ENCODE data around the gene GALNT2. TPM values are rescaled to one million over a fixed set of nuclear protein-coding genes. Genes with fewer than 3 reads are reported as not detected.

GALNT2 gene
- total and polyA plus RNA-seq, 2 of the 13 experiments (the other 11 are each of a cell fraction or from before 2014, with no cell fraction given): 39.3 to 39.6 TPM

- H3K9ac ChIP-seq (ENCODE audit: insufficient read depth, low read depth, low read length): no peak overlapping the region
- H3K4me2 ChIP-seq (ENCODE audit: low read depth, low read length): no peak overlapping the region
- POLR2A ChIA-PET: no interaction called here
- H3K4me3 ChIP-seq (replicated peaks in 1 of 3; ENCODE audit: insufficient read depth in 1 of 3, low read depth in 2 of 3, low read length in 3 of 3): no peak overlapping the region
- H3K27ac ChIP-seq (ENCODE audit: extremely low read length, insufficient read depth, low read length): no peak overlapping the region
- intact Hi-C loops (cut with micrococcal nuclease; ENCODE audit: unreplicated experiment) (no loop called here), in situ Hi-C loops (cut with HindIII; ENCODE audit: extremely low pct_ligation_motif_present, low pct_unique_long_range_greater_than_20kb) (no loop called here)
- ATAC-seq: no peak
- no peaks in the 10 kb centered on the region for H3K79me2 ChIP-seq (ENCODE audit: insufficient read depth, low read length)
- H3K4me1 ChIP-seq (ENCODE audit: insufficient read depth, low read length): 0 out of 2 replicates have a peak, but pooled peaks cover 6% of the 10 kb centered on the region
- H3K9me3 ChIP-seq (ENCODE audit: low read length): no peaks in the 10 kb centered on the region
- FAIRE-seq: no peak
- no peaks in the 10 kb centered on the region for H4K20me1 ChIP-seq (ENCODE audit: insufficient read depth, low read length)
- H3K27me3 ChIP-seq (ENCODE audit: control insufficient read depth in 1 of 2, insufficient read depth in 2 of 2, low read length in 2 of 2): no peaks in the 10 kb centered on the region
- no peak for DNase-seq (ENCODE audit: low spot score)
- no peak for TF ChIP-seq ETV6 (CRISPR knock-in tag; conservative IDR thresholded peaks at IDR 0.05)
- TF ChIP-seq TIGD3 (CRISPR knock-in tag; IDR thresholded peaks at IDR 0.05; ENCODE audit: borderline replicate concordance): no peak
- no peak for TF ChIP-seq STAG1 (CRISPR knock-in tag; IDR thresholded peaks at IDR 0.05)
- TF ChIP-seq HOXA9 (CRISPR knock-in tag; IDR thresholded peaks at IDR 0.05; ENCODE audit: borderline replicate concordance): no peak
- TF ChIP-seq TEAD2 (CRISPR knock-in tag; IDR thresholded peaks at IDR 0.05): no peak
- TF ChIP-seq RFX1 (IDR thresholded peaks at IDR 0.05): no peak
- no peak for TF ChIP-seq ZBTB43 (CRISPR knock-in tag; conservative IDR thresholded peaks at IDR 0.05)
- no TSS peak for BruUV-seq (replicated peaks)
- WGBS (ENCODE audit: low lambda C conversion rate): 58% methylated on average over 3 of the region's 3 CpGs
- H3K36me3 ChIP-seq (replicated peaks in 1 of 2; ENCODE audit: control insufficient read depth in 1 of 2, insufficient read depth in 2 of 2, low read length in 2 of 2): no peaks in the 10 kb centered on the region
- H2AFZ ChIP-seq (ENCODE audit: low read length): no peak overlapping the region
- CTCF ChIA-PET (ENCODE audit: low intra/inter-chr PET ratio, low total read pairs): no interaction called here
These were observed 29.8 kb upstream of the GALNT2 start for GRCh38 chr1:230037261-230037660.

Data from HepG2 (cell line).